Measurements from ENCODE around the gene CRTC1.

DNA sequence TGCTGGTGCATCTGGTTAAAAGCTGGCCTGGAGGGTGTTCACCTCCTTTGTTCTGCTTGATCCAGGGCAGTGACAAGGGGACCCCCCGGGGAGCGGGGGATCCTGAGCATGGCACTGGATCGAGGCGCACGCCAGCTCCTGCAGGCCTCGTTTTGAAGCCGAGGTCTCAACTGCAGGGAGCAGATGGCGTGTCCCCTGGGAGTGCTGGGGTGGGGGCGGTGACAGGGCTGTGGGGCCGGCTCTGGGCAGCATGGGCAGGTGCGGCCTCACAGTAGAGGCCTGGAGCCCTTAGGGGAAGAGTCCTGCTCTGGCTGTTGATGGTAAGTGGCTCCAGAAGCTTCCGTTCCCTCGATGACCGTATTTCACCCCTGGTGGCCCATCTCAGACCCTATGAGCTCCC is 51.8 kb downstream of the CRTC1 start:
- TF ChIP-seq, protein P1, sequence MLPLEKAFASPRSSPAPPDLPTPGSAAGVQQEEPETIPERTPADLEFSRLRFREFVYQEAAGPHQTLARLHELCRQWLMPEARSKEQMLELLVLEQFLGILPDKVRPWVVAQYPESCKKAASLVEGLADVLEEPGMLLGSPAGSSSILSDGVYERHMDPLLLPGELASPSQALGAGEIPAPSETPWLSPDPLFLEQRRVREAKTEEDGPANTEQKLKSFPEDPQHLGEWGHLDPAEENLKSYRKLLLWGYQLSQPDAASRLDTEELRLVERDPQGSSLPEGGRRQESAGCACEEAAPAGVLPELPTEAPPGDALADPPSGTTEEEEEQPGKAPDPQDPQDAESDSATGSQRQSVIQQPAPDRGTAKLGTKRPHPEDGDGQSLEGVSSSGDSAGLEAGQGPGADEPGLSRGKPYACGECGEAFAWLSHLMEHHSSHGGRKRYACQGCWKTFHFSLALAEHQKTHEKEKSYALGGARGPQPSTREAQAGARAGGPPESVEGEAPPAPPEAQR (CRISPR knock-in tag; IDR thresholded peaks at IDR 0.05), result no peak
- TF ChIP-seq, protein P2, sequence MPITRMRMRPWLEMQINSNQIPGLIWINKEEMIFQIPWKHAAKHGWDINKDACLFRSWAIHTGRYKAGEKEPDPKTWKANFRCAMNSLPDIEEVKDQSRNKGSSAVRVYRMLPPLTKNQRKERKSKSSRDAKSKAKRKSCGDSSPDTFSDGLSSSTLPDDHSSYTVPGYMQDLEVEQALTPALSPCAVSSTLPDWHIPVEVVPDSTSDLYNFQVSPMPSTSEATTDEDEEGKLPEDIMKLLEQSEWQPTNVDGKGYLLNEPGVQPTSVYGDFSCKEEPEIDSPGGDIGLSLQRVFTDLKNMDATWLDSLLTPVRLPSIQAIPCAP (CRISPR knock-in tag; IDR thresholded peaks at IDR 0.05), result no peak
- TF ChIP-seq, protein P3, sequence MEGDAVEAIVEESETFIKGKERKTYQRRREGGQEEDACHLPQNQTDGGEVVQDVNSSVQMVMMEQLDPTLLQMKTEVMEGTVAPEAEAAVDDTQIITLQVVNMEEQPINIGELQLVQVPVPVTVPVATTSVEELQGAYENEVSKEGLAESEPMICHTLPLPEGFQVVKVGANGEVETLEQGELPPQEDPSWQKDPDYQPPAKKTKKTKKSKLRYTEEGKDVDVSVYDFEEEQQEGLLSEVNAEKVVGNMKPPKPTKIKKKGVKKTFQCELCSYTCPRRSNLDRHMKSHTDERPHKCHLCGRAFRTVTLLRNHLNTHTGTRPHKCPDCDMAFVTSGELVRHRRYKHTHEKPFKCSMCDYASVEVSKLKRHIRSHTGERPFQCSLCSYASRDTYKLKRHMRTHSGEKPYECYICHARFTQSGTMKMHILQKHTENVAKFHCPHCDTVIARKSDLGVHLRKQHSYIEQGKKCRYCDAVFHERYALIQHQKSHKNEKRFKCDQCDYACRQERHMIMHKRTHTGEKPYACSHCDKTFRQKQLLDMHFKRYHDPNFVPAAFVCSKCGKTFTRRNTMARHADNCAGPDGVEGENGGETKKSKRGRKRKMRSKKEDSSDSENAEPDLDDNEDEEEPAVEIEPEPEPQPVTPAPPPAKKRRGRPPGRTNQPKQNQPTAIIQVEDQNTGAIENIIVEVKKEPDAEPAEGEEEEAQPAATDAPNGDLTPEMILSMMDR (IDR thresholded peaks at IDR 0.05), result no peak
- TF ChIP-seq, protein P4, sequence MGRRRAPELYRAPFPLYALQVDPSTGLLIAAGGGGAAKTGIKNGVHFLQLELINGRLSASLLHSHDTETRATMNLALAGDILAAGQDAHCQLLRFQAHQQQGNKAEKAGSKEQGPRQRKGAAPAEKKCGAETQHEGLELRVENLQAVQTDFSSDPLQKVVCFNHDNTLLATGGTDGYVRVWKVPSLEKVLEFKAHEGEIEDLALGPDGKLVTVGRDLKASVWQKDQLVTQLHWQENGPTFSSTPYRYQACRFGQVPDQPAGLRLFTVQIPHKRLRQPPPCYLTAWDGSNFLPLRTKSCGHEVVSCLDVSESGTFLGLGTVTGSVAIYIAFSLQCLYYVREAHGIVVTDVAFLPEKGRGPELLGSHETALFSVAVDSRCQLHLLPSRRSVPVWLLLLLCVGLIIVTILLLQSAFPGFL (CRISPR knock-in tag; IDR thresholded peaks at IDR 0.05; ENCODE audit: borderline replicate concordance), result no peak
- TF ChIP-seq, protein P5, sequence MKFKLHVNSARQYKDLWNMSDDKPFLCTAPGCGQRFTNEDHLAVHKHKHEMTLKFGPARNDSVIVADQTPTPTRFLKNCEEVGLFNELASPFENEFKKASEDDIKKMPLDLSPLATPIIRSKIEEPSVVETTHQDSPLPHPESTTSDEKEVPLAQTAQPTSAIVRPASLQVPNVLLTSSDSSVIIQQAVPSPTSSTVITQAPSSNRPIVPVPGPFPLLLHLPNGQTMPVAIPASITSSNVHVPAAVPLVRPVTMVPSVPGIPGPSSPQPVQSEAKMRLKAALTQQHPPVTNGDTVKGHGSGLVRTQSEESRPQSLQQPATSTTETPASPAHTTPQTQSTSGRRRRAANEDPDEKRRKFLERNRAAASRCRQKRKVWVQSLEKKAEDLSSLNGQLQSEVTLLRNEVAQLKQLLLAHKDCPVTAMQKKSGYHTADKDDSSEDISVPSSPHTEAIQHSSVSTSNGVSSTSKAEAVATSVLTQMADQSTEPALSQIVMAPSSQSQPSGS (CRISPR knock-in tag; IDR thresholded peaks at IDR 0.05; ENCODE audit: borderline replicate concordance, low read depth), result no peak
- TF ChIP-seq FOXK1 (CRISPR knock-in tag; IDR thresholded peaks at IDR 0.05) (no peak), FOXJ3 (CRISPR knock-in tag; IDR thresholded peaks at IDR 0.05; ENCODE audit: borderline replicate concordance) (no peak), NR2C2 (CRISPR knock-in tag; IDR thresholded peaks at IDR 0.05) (no peak), ESRRA (CRISPR knock-in tag; IDR thresholded peaks at IDR 0.05; ENCODE audit: borderline replicate concordance) (no peak), IRF2 (CRISPR knock-in tag; IDR thresholded peaks at IDR 0.05; ENCODE audit: borderline replicate concordance, low read depth) (no peak)
- TF ChIP-seq, protein P6, sequence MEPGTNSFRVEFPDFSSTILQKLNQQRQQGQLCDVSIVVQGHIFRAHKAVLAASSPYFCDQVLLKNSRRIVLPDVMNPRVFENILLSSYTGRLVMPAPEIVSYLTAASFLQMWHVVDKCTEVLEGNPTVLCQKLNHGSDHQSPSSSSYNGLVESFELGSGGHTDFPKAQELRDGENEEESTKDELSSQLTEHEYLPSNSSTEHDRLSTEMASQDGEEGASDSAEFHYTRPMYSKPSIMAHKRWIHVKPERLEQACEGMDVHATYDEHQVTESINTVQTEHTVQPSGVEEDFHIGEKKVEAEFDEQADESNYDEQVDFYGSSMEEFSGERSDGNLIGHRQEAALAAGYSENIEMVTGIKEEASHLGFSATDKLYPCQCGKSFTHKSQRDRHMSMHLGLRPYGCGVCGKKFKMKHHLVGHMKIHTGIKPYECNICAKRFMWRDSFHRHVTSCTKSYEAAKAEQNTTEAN (CRISPR knock-in tag; IDR thresholded peaks at IDR 0.05), result no peak
- TF ChIP-seq, protein P7, sequence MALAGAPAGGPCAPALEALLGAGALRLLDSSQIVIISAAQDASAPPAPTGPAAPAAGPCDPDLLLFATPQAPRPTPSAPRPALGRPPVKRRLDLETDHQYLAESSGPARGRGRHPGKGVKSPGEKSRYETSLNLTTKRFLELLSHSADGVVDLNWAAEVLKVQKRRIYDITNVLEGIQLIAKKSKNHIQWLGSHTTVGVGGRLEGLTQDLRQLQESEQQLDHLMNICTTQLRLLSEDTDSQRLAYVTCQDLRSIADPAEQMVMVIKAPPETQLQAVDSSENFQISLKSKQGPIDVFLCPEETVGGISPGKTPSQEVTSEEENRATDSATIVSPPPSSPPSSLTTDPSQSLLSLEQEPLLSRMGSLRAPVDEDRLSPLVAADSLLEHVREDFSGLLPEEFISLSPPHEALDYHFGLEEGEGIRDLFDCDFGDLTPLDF (CRISPR knock-in tag; IDR thresholded peaks at IDR 0.05), result no peak
- TF ChIP-seq, protein P8, sequence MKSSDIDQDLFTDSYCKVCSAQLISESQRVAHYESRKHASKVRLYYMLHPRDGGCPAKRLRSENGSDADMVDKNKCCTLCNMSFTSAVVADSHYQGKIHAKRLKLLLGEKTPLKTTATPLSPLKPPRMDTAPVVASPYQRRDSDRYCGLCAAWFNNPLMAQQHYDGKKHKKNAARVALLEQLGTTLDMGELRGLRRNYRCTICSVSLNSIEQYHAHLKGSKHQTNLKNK (CRISPR knock-in tag; IDR thresholded peaks at IDR 0.05), result no peak
